ENCODE data around the gene TOMM6.
A peak's percentile ranks its signal among the peaks of the same experiment; 100 is the strongest.
"Not testable (repeated sequence)": the region's sequence is repeated elsewhere in the genome, so short reads cannot be mapped to it uniquely, and the experiment has no call there.

Gene TOMM6

DNA sequence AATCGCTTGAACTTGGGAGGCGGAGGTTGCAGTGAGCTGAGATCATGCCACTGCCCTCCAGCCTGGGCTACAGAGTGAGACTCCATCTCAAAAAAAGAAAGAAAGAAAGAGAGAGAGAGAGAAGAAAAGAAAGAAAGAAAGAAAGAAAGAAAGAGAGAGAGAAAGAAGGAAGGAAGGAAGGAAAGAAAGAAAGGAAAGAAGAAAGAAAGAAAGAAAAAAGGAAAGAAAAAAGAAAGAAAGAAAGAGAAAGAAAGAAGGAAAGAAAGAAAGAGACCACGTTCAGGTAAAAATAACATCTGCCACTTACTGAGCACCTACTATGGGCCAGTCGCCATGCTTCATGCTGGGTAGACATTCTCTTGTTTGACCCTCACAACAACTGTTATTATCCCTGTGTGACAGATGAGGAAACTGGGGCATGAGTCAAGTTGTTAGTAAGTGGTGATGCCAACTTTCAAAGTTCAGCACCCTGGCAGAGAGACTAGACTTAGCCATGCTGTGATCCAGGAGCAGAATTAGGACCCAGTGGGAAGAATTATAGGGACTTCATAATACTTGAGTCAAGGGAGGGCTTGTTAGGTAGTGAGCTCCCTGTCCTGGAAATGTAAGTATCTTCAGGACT is 21.3 kb upstream of the TOMM6 start:
- not testable (repeated sequence) for DNase-seq

DNA sequence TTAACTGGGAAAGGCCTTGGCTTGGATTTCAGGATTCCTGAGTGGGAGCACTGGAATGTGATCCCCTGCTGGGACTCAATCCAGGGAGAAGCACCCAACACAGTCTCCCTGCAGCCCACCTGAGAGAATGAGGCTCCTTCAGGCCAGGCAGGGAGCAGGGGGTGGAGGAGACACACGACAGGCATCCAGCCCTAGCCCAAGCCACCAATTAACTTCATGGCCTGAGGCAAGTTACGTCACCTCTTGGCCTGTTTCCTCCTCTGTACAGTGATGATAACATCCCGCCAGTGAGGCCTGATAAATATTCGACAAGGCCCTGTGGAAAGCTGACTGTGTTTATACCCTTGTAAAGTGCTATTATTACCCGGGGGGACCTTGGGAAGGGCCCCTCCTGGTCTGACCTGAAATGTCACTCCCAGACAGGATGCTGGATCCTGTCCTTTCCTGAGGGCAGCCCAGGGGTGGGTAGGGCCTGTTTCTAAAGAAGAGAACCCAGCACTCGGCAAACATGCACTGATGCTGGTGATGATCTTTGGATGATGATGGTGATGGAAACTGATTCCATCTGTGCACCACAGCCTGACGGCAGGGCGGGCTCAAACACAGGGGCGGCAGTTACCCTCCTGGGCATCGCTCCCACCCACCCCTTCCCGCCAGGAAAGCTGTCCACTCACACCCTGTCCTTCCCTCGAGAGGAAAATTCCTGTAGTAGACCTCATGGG is 20.2 kb upstream of the TOMM6 start:
- DNase-seq = no peak

DNA sequence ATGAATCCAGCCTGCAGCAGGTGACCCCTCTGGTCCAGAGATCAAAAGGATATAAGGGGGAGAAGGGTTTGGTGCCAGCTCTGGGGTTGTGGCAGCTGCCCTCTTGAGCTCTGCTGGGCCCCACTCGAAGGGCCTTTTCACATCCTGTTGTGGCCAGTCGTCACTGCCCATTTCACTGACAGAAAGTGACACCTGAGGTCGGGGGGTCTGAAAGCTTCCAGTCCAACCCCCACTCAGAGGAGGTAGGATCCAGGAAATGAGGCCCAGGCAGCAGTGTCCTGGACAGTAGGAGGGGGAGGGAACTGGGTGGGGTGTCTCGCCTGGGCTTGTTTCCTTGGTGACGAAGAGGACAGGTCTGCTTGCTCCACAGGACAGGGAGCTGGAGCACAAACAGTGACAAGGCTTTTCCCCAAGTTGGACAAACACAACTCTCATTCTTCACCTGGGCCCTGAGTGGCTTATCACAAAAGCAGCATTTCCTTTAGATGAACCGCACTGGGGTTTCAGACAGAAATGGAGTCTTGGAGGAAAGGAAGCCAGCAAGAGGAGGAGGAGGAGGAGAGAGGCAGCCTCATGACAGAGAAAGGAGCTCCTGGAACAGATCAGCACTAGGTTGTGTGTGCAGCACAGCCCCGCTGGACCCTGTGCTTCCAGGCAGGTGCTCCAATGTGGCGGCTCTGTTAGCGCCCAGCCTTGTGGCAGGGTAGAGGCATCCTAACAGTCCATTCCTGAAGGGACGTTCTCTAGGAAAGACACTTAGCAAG is 18.8 kb upstream of the TOMM6 start:
- peak; percentile 94 for DNase-seq

DNA sequence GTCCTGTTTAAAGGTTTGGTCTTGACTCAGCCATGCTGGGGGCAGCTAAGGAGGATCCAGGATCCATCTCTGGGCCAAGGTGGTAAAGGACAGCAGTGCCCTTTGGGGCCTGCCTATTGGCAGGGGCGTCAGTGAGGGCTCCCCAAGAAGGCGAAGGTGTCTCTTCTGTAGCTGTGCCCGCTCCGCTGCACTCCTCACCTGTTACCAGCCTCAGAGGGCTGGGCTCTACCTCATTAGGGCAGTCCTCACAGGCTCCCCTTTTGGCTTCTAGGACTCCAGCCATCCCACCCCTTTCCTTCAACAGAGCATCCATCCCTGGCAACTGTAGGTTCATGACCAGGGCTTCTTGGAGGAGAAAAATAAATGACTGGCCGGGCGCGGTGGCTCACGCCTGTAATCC is 18.1 kb upstream of the TOMM6 start:
- DNase-seq = peak; percentile 44

DNA sequence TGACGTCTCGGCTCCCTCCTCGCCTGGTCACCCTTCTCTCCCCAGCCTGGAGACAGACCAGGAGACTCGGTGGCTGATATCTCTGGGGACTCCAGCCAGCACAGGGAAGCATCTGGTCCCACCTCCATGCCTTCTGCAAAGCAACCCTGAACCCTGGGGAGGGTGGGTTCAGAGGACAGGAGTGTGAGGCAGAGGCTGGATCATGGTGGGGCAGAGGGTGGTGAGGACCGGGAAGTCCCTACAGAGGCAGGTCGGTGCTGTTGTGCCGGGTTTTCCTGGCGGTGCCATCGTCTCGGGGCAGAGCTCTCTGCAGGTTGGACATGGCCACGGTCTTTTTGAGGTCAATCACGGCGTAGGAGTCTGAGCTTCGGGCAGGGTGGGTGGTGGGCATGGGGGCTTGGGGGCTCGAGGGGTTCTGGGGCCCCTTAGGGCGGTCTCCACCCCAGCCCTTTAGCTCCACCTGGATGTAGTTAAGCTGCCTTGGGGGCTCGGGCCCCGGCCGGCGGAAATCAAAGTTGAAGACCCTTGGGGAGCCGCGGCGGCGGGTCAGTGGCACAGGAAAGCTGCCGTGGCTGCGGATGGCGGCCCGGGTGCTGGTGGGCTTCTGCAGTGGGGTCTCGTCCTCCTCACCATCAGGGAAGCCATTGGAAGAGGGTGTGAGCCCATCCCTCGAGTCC is 17.0 kb upstream of the TOMM6 start:
- DNase-seq = no peak

DNA sequence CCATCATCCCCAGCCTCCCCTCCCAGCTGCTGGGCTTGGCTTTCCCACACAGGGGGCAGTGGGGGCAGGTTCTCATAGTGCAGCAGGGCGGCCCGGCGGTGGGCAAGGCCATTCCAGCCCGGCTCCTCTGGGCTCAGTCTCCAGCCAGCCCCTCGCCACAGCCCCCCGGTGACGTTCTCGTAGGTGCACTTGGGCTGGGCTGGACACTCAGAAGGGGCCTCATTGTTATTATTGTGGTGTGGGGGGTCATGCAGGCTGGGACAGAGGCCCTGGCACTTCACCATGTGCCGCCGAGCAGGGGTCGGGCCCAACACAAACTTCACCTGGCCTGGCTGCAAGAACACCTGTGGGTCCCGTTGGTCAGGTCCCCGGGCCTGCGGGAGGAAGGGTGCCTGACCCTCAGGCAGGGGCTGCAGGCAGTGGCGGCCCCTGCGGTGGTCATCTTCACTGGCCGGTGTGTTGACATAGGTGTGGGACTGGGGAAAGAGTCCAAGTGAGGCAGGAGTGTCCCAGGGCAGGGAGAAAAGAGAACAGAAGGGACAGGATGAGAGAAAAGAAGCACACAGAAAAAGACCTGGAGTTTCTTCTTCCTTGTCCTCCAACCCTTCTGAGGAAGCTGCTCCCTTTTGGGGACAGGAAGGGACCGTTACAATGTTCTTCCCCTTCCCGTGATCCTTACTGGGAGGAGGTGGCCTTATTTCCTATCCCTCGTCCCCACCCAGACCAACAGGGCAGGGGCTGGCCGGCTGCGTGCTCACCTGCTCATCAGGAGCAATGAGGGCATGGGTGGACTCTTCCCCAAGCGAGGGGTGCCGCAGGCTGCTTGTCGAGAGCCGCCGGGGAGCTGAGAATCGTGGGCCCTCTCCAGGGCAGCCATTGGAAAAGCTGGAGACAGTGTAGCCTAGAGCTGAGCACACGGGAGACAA is 16.2 kb upstream of the TOMM6 start:
- DNase-seq = no peak

DNA sequence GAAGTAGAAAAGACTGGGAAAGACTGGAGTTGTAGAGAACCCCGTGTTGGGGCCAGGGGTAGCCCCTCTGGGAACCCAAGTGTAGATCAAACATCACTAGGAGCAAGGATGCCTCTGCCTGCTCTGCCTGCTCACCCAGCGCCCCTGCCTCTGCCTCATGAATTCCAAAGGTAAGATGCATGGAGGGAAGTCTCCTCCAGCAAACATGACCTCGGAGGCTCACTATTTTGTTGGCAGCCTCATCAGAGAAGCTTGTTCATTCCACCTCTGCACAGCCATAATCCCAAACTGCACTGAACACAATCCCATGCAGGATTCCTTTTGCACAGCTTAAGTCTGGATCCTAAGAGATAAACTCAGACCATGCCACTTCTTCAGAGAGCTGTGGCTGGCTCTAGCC is 12.7 kb upstream of the TOMM6 start:
- DNase-seq = no peak

DNA sequence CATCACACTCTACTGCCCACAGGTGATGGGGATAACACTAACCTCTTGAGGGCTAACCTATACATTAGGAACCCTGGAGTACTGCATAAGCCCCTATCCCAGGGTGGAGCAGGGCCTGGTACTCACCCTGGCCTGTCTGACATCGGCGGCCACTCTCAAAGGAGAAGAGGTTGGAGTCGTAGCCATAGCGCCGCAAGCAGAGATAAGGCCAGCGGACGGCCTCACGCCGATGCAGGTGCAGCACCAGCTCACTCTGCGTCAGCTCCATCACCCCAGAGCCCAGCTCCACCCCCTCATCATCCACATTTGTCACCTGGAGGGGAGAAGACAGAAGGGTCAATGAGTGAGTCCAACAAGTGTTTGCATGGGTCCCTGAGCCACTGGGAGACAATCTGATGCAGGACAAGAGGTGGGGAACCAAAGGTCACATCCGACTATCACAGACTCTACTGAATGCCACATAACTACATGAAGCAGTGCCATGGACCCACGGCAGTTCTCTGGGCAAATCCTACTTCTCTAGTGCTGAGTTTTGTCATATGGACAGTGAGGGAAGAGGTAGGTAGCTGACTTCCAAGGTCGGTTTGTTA is 12.1 kb upstream of the TOMM6 start:
- DNase-seq = no peak

DNA sequence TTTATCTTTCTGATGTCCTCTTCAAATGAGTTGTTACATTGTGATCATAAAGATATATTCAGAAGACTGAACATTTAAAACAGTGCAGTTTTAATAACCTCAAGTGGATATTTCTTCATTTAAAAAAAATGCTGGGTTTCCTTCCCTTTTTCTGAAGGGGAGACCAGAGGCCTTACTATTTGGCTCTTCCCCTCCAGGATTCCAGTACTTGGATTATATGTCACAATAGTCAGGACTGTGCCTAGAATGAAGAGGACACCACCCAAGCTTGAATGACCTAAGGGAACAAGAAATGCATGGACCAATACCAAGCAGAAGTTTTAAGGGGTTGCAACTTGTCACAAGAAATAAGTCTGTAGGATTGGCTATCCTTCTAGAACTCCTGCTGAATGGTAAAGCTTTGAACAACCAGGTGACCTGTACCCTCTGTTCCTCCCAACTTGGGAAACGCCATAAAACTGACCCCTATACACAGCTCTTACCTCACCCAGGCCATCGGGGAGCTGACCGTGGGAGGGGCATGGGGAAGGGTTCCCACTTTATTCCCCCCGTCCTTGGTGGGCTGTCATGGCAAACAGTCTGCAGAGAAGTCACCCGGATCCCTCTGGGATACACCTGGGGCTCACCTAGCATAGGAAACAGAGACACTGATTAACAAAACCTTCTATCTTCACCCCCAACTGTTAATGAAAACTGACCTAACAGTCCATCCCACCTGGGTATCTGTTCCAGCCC is 9.8 kb upstream of the TOMM6 start:
- DNase-seq = no peak

DNA sequence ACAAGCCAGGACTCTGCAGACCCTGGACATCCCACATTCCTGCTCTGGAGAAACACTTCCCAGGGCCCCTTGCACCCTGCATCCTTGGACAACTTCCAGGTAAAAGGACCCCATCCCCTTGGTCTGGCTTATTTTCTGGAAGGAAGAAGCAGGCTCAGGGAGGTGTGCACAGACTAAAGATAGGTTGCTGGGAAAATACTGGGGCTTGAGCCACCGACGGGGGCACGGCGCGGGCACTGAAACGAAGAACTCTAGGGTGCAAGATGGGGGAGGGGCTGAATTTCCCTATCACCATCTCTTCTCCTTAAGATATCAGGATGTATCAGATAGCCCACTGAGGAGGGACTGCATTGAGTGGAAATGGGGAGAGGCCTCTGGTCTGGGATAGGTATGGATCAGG is 8.6 kb upstream of the TOMM6 start:
- no peak for DNase-seq

DNA sequence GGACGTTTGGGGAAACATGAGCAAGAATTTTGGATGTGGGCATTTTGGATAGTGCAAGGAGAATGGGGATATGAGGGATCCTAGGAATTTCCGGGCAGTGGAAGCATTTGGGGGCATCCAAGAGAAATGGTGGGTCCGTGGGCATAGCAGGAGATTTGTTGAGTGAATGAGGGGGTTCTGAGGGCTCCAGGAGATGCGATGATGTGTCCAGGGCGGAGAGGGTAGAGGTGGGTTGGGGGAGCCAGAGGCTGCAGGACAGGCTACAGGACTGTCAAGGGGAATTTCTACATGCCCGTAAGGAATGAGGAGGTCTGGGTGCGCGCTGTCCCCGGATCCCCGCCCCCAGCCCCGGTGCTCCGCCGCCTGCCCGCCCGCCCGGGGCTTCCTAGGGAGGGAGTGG is 8.2 kb upstream of the TOMM6 start:
- no peak for DNase-seq

DNA sequence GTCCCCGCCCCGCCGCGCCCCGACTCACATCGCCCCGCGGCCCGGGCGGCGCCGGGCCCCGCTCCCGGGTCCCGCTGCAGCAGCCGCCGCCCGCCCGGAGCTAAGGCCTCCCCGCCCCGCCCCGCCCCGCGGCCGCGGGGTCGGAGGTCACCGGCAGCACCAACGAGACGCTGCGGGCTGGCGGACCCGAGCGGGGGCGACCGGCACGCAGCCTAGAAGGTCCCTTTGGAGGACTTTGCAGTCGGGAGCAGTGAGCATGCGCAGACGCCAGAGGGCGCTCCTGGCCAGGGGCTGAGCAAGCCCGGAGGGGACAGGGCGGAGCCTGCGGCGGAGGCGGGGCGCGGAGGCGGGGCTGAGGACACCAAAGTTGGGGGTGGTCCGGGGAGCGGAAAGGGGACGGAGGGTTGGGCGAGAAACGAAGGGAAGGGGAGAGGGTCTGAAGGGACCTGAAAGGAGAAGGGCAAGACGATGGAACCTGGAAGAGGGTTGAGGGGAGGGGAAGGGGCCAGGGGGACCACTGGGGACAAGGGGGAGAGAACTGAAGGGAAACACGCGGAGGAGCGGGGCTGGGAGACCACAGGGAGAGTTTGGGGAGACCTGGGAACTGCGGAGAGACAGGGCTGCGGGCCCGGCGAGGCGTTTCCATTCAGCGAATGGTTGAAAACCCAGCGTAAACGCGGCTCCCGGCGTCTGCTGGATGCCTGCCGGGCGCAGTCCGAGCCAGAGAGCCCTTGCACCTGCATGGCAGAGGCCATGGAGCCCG is 7.5 kb upstream of the TOMM6 start, which contains the start of gene FRS3:
FRS3 (minus strand) TSS at position 113 of the 763 bp plus-strand sequence. CDS start 2,913 bp downstream, outside the sequence.
- DNase-seq = peak; percentile 97

DNA sequence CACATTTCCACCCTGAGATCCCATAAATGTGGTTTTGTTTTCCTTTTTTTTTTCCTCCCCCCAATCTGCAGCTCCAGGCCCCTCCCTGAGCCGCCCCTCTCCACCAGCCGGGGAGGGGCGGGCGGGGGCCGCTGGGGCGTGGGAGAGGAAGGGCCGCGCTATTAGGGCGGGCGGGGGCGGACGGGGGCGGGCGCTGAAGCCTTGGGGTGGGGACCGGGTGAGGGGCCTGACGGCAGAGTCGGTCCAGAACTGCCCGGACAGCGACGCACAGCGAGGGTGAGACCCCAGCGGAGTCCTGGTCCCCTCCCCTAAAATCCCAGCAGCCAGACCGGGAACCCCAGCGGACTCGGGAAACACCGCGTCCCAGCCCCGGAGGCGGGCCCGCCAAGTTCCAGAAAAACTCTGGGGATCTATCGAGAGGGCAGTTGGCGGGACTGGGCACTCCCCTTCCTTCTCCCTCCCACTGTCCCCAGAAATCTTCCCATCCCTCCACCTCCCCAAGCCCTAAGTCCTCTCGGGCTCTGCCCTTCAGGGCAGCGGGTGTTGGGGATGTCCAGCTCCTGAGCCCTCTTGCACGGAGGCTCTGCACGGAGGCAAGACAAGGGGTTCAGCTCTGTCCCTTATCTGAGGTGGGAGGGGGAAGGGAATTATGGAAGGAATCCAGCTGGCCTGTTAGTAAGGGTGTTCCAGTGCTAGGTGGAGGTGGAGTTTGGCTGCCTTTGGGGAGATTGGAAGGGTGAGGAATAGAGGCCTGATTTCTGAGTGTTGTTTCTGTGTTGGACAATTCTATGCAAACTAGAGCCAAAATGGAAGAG is 6.7 kb upstream of the TOMM6 start, which contains the start of gene PRICKLE4:
PRICKLE4 (plus strand) TSS at position 232 of the 815 bp plus-strand sequence. CDS start 2,692 bp downstream, outside the sequence.
- peak; percentile 63 for DNase-seq

DNA sequence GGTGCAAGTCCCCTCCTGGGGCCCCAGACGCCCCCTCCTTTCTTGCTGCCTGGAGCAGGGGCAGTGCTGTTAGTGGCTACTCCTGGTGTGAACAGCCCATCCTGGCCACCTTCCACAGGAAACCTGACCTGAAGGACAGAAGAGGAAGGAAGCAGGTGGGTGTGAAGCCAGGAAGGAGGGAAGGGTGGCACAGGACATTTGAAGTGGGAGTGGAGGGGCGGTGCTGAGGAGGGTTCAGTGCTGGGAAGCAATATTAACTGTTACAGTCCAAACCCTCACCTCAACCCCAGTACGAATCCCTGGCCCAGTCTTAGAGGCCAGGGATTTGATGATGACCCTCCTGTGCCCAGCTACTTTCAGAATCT is 6.1 kb upstream of the TOMM6 start:
- no peak for DNase-seq

DNA sequence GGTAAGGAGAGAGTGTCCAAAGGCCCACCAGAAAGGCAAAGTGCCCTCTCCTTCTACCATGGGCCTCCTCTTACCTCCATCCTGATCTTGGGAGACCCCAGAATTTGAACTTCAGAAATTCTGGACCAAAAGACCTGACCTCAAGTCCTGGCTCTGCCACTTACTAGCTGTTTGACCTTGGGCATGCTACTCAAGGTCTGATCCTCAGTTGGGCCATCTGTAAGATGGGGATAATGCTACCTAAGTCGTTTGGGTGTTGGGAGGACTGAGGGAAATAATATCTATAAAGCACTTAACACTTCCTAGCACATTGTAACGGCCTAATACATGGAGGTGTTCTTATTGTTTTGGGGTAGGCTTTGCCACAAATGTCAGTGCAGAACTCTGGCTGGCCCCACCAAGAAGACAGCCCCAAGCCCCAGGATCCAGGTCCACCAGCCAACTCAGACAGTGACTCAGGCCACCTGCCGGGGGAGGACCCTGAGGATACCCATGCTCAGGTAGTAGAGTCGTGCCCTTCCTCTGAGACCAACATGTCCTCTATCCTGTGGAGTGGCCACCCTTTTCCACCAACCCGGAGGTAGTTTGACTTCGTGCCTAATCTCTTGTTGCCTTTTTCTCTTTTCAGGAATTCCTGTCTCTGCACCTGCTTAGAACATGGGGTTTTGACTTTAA is 4.3 kb upstream of the TOMM6 start:
- DNase-seq = no peak

DNA sequence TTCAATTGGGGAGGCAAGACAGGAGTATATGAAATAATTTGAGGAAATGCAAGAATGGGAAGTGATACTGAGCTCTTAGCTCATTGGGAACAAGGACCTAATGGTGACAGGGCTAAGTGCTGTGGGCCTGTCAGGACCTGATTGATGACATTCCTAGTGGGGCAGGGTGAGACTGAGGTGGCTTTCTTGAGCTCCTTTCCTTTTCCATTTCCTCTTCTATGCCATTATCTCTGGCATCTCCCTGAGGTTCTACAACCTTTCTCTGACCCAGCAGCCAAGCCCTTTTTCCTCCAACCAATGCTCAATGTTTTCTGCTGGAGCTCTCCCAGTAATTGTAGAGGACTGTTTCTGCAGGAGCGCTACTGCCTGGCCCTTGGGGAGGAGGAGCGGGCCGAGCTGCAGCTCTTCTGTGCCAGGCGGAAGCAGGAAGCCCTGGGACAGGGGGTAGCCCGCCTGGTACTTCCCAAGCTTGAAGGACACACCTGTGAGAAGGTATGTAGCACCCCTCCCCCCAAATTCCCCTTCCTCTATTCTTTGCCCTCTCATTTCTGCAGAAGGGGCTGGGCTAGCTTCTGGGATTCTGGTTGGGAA is 2.8 kb upstream of the TOMM6 start:
- no peak for DNase-seq

DNA sequence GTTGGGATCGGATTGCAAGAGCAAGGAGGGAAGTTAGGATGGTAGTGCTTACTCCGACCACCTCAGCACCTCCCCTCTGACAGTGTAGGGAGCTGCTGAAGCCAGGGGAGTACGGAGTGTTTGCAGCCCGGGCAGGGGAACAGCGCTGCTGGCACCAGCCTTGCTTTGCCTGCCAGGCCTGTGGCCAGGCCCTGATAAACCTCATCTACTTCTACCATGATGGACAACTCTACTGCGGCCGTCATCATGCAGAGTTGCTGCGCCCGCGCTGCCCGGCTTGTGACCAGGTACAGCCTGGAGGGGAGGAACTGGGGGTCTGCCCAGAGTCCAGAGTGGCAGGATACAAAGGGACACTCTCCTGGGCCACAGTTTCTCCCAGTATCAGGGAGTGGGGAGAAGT is 2.2 kb upstream of the TOMM6 start:
- no peak for DNase-seq

Measured in DMS53 (cell line).